PFSK-1 (cell line): ENCODE data around the gene CHID1.

Experiments used
- FOXP2 ChIP-seq: optimal IDR thresholded peaks from 2 replicates; pipeline ENCODE3; 2011; ENCODE audit warnings: borderline replicate concordance, control low read depth, inconsistent platforms; ENCODE audit not compliant: insufficient read depth; ENCODE audit errors: extremely low read length, extremely low read depth
- POLR2AphosphoS5 ChIP-seq: IDR thresholded peaks from 2 replicates; pipeline ENCODE4 v1.6.1; 2012; ENCODE audit warnings: low read depth, mild to moderate bottlenecking, control low read depth, low read length, moderate library complexity
- REST ChIP-seq, 2 experiments: IDR thresholded peaks; 2 replicates each; pipeline versions ENCODE4 v1.6.1 to v1.8.0; 2011 to 2012; ENCODE audit warnings: low read depth in 2 of 2, low read length in 2 of 2, control low read depth in 1 of 2, inconsistent platforms in 1 of 2, mild to moderate bottlenecking in 1 of 2, moderate library complexity in 1 of 2; ENCODE audit not compliant: insufficient read depth in 1 of 2
- SIN3A ChIP-seq: IDR thresholded peaks from 2 replicates; pipeline ENCODE4 v1.6.1; 2012; ENCODE audit warnings: mild to moderate bottlenecking, low read length, moderate library complexity, borderline replicate concordance; ENCODE audit not compliant: insufficient read depth
- TAF1 ChIP-seq: IDR thresholded peaks from 2 replicates; pipeline ENCODE4 v1.6.1; 2012; ENCODE audit warnings: low read length, control low read depth, borderline replicate concordance; ENCODE audit not compliant: insufficient read depth

CHID1 gene

GRCh38 chr11:944711-945470 lies 34.3 kb upstream of the CHID1 start:
- no peak for TF ChIP-seq SIN3A

DNA sequence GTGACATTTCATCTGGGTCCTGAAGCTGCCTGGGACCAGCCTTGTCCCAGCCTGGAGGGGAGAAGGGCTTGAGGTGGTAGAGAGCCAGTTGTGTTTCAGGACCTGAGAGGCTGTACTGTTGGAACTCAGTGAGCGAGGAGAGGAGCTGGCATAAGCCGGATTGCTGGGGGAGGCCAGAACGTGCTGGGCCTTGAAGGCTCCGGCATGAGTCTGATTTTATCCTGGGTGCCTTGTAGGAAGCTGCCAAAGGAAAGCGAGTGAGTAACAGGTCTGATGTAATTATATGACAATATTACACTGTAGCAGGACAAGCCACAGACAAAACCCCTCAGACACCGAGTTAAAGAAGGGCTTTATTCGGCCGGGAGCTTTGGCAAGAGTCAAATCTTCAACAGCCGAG lies 32.2 kb upstream of the CHID1 start:
- no peak for TF ChIP-seq POLR2AphosphoS5
- no peak for TF ChIP-seq SIN3A
- TF ChIP-seq FOXP2: no peak
- TF ChIP-seq TAF1: no peak
- TF ChIP-seq REST (IDR thresholded peaks at IDR 0.05; ENCODE audit: insufficient read depth in 1 of 2, low read depth in 2 of 2, low read length in 2 of 2): no peak

DNA sequence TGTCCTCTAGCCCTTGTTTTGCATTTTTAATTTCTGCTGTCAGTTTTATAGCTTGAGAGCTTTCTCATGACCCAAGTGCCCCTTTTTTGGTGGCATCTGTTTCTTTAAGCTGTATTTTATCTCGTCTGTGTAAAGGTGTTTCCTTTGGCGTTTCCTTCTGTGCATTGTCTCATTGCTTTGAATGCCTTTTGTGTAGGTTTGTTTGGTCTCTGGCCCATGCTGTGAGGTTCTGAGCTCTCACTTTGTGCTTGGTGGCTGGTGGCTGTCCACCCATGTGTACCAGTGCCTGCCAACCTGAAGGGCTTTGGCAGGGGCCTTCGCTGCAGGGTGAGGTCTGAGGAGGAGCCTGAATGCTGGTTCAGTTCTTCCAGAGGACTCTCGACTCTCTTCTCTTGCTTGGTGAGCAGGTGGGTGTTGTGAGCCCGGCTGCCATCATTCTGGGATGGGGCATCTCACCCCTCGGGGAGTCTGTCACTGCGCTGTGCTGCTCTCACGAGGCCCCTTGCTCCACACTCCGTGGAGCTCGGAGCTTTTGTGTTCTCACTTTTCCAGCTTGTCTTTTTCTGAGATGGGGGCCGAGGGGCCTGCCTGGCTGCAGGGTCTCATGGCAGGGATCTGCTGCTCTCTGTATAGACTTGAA lies 30.0 kb upstream of the CHID1 start:
- TF ChIP-seq FOXP2 (no peak), REST (IDR thresholded peaks at IDR 0.05; ENCODE audit: insufficient read depth in 1 of 2, low read depth in 2 of 2, low read length in 2 of 2) (no peak), SIN3A (no peak), POLR2AphosphoS5 (no peak)

DNA sequence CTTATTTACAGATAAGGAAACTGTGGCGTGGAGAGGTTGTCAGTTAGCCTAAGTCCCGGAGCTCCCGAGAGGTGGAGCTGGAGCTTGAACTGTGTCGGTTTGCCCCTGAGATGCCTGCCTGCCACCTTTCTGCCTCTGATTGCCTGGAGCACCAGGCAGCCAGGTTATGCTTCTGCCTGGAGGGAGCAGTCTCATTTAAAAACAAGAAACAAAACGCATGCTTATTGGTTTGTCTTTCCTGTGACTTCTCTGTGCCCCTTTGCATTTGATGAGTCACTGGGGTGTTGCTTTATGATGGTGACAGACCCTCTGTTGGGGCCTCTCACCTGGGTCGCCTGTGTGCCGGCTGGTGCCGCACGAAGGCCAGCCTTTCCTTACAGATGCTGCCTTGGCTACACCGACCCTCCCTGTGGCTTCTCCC lies 27.2 kb upstream of the CHID1 start:
- no peak for TF ChIP-seq POLR2AphosphoS5

GRCh38 chr11:936199-936598 lies 25.6 kb upstream of the CHID1 start:
- no peak for TF ChIP-seq REST (IDR thresholded peaks at IDR 0.05; ENCODE audit: insufficient read depth in 1 of 2, low read depth in 2 of 2, low read length in 2 of 2)
- no peak for TF ChIP-seq FOXP2
- TF ChIP-seq SIN3A: no peak
- no peak for TF ChIP-seq TAF1
- TF ChIP-seq POLR2AphosphoS5: no peak

DNA sequence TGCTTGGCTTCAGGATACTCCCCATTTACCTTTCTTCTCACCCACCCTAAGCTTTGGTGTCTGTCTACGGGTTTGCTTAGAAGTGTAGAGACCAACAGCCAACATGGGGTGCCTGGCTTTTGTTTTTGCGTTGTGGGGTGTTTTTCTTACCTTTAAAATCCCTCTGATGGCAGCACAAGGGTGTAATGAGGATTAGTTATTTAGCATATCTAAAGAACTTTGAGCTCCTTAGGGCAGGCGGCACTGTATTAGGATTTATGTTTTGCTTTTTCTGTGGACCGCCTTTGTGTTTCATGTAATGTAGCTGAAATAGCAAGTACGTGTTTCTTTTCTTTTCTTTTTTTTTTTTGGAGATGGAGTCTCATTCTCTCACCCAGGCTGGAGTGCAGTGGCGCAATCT lies 23.9 kb upstream of the CHID1 start:
- TF ChIP-seq FOXP2 (no peak), POLR2AphosphoS5 (no peak), TAF1 (no peak), SIN3A (no peak), REST (IDR thresholded peaks at IDR 0.05; ENCODE audit: insufficient read depth in 1 of 2, low read depth in 2 of 2, low read length in 2 of 2) (no peak)
